Gastroesophageal sphincter (tissue), 4 donors: ENCODE results near the gene TULP3. TPM values are rescaled to one million over a fixed set of nuclear protein-coding genes. Genes with fewer than 3 reads are reported as not detected.

Experiments
- ATAC-seq: fragments of 150-250 bp; one replicate; pipeline ENCODE4 v1.9.1; 2016; ENCODE audit warnings: mild to moderate bottlenecking, moderate library complexity
- H3K27ac ChIP-seq, 4 donors: fragments of 200-600 bp; sonication (generic) in 3 of 4; 1 replicate in 3 of 4; 2 replicates in 1 of 4; pipeline ENCODE4 v1.5.1; 2016 to 2019
- H3K27me3 ChIP-seq: fragments of 200-600 bp; sonication (generic); one replicate; pipeline ENCODE4 v1.5.1; 2019
- H3K36me3 ChIP-seq, 2 donors: fragments of 200-600 bp; sonication (generic); one replicate each; pipeline ENCODE4 v1.5.1; 2019; ENCODE audit warnings: control low read depth in 1 of 2
- H3K4me1 ChIP-seq, 3 donors: fragments of 200-600 bp; sonication (generic); 1 replicate in 2 of 3; 2 replicates in 1 of 3; pipeline ENCODE4 v1.5.1; 2016 to 2019; ENCODE audit warnings: control low read depth in 2 of 3
- H3K4me3 ChIP-seq, 2 donors: fragments of 200-600 bp; sonication (generic); one replicate each; pipeline ENCODE4 v1.5.1; 2019; ENCODE audit warnings: mild to moderate bottlenecking in 1 of 2, moderate library complexity in 1 of 2
- H3K9me3 ChIP-seq, 3 donors: fragments of 200-600 bp; sonication (generic); one replicate each; pipeline ENCODE4 v1.5.1; 2017 to 2019; ENCODE audit warnings: control low read depth in 2 of 3
- EP300 ChIP-seq: sonication (generic); formaldehyde crosslinking; IDR thresholded peaks from one replicate; pipeline ENCODE4 v1.6.1; 2017; ENCODE audit warnings: antibody characterized with exemption, mild to moderate bottlenecking
- POLR2A ChIP-seq, 2 donors: fragments of 450-650 bp; IDR thresholded peaks; one replicate each; pipeline ENCODE4 v1.6.1; 2017; ENCODE audit warnings: antibody characterized with exemption in 2 of 2, mild to moderate bottlenecking in 2 of 2, moderate library complexity in 1 of 2
- POLR2AphosphoS5 ChIP-seq: sonication (generic); formaldehyde crosslinking; IDR thresholded peaks from one replicate; pipeline ENCODE4 v1.6.1; 2017; ENCODE audit warnings: antibody characterized with exemption
- WGBS, 2 donors: methylation state at CpG; one replicate each; pipeline ENCODE4 v1.1.5; 2018; ENCODE audit warnings: low coverage in 1 of 2; 5-methylcytosine and 5-hydroxymethylcytosine counted together
- total RNA-seq, 4 donors: library from RNA; depleted of rRNA; stranded (reverse); fragments of >200 nt; gene quantifications; one replicate each; pipeline ENCODE4 v1.1.0, GENCODE V29; 2016
- TF ChIP-seq, protein P1 (sequence below), 4 experiments: fragments of 200-600 bp in 2 of 4; fragments of 450-650 bp in 2 of 4; sonication (generic) in 1 of 4; IDR thresholded peaks; one replicate each; pipeline ENCODE4 v1.5.1; 2017 to 2019; ENCODE audit warnings: antibody characterized with exemption in 4 of 4, mild to moderate bottlenecking in 2 of 4, moderate library complexity in 2 of 4

The TULP3 gene, protein sequence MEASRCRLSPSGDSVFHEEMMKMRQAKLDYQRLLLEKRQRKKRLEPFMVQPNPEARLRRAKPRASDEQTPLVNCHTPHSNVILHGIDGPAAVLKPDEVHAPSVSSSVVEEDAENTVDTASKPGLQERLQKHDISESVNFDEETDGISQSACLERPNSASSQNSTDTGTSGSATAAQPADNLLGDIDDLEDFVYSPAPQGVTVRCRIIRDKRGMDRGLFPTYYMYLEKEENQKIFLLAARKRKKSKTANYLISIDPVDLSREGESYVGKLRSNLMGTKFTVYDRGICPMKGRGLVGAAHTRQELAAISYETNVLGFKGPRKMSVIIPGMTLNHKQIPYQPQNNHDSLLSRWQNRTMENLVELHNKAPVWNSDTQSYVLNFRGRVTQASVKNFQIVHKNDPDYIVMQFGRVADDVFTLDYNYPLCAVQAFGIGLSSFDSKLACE
- 10 to 100 TPM; 25.2 to 41.4 (median 25.7) TPM for total RNA-seq

GRCh38 chr12:2890388-2891239 is at the start of gene TULP3:
TSS of gene TULP3 (plus strand) at chr12:2890891. CDS start at chr12:2890948, 57 bp downstream.
- ATAC-seq, result peak; percentile 98
- TF ChIP-seq POLR2AphosphoS5, result peak; percentile 97
- no peak for TF ChIP-seq EP300
- TF ChIP-seq POLR2A (IDR thresholded peaks at IDR 0.05), result peak; percentile 76 to 79
- TF ChIP-seq, protein P1, sequence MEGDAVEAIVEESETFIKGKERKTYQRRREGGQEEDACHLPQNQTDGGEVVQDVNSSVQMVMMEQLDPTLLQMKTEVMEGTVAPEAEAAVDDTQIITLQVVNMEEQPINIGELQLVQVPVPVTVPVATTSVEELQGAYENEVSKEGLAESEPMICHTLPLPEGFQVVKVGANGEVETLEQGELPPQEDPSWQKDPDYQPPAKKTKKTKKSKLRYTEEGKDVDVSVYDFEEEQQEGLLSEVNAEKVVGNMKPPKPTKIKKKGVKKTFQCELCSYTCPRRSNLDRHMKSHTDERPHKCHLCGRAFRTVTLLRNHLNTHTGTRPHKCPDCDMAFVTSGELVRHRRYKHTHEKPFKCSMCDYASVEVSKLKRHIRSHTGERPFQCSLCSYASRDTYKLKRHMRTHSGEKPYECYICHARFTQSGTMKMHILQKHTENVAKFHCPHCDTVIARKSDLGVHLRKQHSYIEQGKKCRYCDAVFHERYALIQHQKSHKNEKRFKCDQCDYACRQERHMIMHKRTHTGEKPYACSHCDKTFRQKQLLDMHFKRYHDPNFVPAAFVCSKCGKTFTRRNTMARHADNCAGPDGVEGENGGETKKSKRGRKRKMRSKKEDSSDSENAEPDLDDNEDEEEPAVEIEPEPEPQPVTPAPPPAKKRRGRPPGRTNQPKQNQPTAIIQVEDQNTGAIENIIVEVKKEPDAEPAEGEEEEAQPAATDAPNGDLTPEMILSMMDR (IDR thresholded peaks at IDR 0.05), result peak in 2 of 4 experiments; percentile 17 to 30
- Histone ChIP-seq H3K4me3 (peak within 1 kb of the TSS; percentile 64 to 76), H3K27ac (peak within 1 kb of the TSS; percentile 81 to 96 (median 94)), H3K27me3 (no peaks in the 10 kb centered on the region), H3K36me3 (peaks cover 0 to 15% of the 10 kb centered on the region in 2 donors), H3K9me3 (no peaks in the 10 kb centered on the region), H3K4me1 (peaks cover 0 to 47% (median 9%) of the 10 kb centered on the region in 3 donors)
- WGBS, 2 donors, result 0% methylated on average over 2 to 10 of the region's 83 CpGs

DNA sequence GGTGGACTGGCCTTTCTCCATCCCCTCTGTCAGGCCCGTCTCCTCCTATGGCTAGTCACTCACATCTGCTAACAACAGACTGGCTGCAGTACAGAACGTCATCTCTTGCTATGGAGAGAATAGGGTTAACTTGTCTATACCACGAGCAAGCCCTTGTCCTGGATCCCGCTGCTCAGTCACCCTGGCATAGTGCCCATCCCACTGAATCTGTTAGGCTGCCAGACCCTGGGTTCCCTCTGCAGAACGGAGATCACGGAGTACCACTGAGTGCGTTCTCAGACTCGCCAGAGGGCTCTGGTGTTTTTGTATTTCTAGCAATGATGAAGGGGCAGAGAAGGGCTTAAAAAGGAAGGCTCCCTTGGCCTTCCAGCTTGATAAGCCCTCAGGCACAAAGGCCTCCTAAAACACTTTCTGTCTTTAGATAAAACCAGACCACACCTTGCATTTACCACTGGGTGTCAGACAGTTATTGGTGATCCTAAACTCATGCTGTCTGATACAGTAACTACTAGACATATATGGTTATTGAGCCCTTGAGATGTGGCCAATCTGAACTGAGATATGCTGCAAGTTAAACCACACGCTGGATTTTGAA is 49.5 kb upstream of the TULP3 start:
- H3K9me3 ChIP-seq, result no peaks in the 10 kb centered on the region
- TF ChIP-seq, protein P1 (IDR thresholded peaks at IDR 0.05), result no peak
- TF ChIP-seq EP300, result no peak
- TF ChIP-seq POLR2AphosphoS5, result no peak
- TF ChIP-seq POLR2A (IDR thresholded peaks at IDR 0.05), result no peak
- peaks cover 13% of the 10 kb centered on the region for H3K27me3 ChIP-seq
- H3K27ac ChIP-seq, result no peak overlapping the region
- peaks cover 0 to 4% (median 0%) of the 10 kb centered on the region in 3 donors for H3K4me1 ChIP-seq
- 10 to 45% methylated on average over 1 to 4 of the region's 9 CpGs for WGBS, 2 donors
- H3K4me3 ChIP-seq, result no peak overlapping the region
- ATAC-seq, result no peak
- peaks cover 0 to 47% of the 10 kb centered on the region in 2 donors for H3K36me3 ChIP-seq

- Histone ChIP-seq H3K27me3 (no peaks in the 10 kb centered on the region), H3K27ac (peak overlapping the region in 3 of 4 donors; percentile 24 to 70 (median 56)), H3K4me1 (peaks cover 0 to 5% (median 0%) of the 10 kb centered on the region in 3 donors), H3K4me3 (no peak overlapping the region), H3K9me3 (no peaks in the 10 kb centered on the region), H3K36me3 (peaks cover 0 to 44% of the 10 kb centered on the region in 2 donors)
- no peak for TF ChIP-seq EP300
- no peak for TF ChIP-seq POLR2AphosphoS5
- TF ChIP-seq, protein P1 (IDR thresholded peaks at IDR 0.05), result no peak
- no peak for TF ChIP-seq POLR2A (IDR thresholded peaks at IDR 0.05)
- WGBS, 2 donors, result 58 to 59% methylated on average over 2 to 4 of the region's 5 CpGs
- no peak for ATAC-seq
Measured at GRCh38 chr12:2842948-2843347, 47.7 kb upstream of the TULP3 start.

GRCh38 chr12:2844786-2845185 is 45.9 kb upstream of the TULP3 start:
- 33 to 84% methylated on average over 1 to 8 of the region's 9 CpGs for WGBS, 2 donors
- H3K9me3 ChIP-seq, result no peaks in the 10 kb centered on the region
- TF ChIP-seq EP300 (no peak), POLR2A (IDR thresholded peaks at IDR 0.05) (no peak), POLR2AphosphoS5 (no peak)
- TF ChIP-seq, protein P1 (IDR thresholded peaks at IDR 0.05), result no peak

More at GRCh38 chr12:2844786-2845185, 45.9 kb upstream of the TULP3 start:
- H3K27me3 ChIP-seq, result no peaks in the 10 kb centered on the region
- no peak for ATAC-seq
- H3K4me1 ChIP-seq, result peaks cover 0 to 5% (median 0%) of the 10 kb centered on the region in 3 donors
- peaks cover 0 to 31% of the 10 kb centered on the region in 2 donors for H3K36me3 ChIP-seq
- peak overlapping the region in 3 of 4 donors; percentile 24 to 56 (median 54) for H3K27ac ChIP-seq
- H3K4me3 ChIP-seq, result no peak overlapping the region
